ENCODE results near the gene MYBL2.

MYBL2 gene

GRCh38 chr20:43723186-43723585 is 56.3 kb downstream of the MYBL2 start:
- no peak for DNase-seq (ENCODE audit: low spot score)

- DNase-seq (ENCODE audit: low spot score), result no peak
Measured at GRCh38 chr20:43723735-43724134, 56.8 kb downstream of the MYBL2 start.

DNA sequence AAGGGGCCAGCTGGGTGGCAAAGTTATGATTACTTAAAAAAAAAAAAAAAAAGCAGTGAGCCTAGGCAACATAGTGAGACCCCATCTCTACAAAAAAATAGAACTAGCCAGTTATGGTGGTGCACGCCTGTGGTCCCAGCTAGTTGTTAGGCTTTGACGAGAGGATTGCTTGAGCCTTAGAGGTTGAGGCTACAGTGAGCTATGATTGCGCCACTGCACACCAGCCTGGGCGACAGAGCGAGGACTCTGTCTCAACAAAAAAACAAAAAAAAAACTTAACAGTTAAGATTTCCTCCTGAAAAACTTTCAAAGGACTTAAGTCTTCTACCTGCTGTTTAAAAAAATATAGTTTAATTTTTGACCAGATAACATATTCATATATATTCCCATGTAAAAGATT is 57.5 kb downstream of the MYBL2 start:
- no peak for DNase-seq (ENCODE audit: low spot score)

DNA sequence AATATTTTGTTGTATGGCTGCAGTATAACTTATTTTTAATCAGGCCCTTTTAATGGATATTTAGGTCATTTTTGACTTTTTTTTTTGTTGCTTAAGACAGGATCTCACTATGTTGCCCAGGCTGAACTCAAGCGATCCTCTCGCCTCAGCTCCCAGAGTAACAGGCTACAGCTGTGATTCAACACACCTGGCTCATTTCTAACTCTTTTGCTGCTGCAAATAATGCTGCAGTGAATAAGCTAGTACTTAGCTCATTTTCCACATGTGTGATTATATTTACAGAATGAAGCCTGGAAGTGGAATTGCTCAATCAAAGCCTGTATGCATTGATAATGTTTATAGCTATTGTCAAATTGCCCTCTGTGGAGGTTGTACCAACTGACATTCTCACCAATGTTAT is 58.8 kb downstream of the MYBL2 start:
- DNase-seq (ENCODE audit: low spot score), result no peak

DNA sequence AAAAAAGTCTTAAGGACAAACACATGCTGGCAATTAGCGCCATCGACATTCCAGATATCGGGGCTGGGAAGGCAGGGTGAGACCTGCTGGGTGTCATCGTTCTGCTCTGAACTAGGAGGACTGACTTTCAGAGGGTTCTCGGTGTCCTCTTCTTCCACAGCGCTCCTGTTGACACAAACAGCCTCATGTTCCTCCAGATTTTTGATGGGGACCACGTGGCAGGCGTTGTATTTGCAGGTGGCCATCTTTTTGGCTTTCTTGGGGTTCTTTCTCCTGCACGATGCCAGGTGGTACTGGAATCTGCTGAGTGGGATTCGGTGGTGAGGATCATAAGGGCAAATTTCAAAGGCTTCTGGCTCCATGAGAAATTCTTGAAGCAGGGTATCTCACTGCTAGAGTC is 59.4 kb downstream of the MYBL2 start:
- DNase-seq (ENCODE audit: low spot score), result no peak

DNA sequence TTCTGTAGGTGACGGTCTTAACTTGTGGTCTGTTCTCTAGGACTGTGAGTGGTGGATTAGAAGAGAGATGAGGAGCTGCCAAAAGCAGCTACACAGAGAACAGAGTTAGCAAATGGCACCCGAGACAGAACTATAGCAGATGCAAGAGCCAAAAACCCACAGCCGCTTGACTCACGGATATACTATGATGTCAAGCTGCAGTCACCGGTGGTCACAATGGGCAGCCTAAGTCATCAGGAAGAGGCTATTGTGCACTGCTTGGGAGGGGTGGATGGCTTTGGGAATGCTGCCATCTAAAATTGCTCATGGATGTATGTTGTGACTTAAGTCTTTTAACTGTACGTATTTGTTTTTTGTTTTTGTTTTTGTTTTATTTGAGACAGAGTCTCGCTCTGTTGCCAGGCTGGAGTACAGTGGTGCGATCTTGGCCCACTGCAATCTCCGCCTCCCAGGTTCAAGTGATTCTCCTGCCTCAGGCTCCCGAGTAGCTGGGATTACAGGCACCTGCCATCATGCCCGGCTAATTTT is 60.0 kb downstream of the MYBL2 start, which contains the start of gene GTSF1L:
Gene GTSF1L, minus strand, starts transcription at position 192 of the 528 bp plus-strand sequence. CDS start 308 bp downstream, outside the sequence.
- no peak for DNase-seq (ENCODE audit: low spot score)

DNA sequence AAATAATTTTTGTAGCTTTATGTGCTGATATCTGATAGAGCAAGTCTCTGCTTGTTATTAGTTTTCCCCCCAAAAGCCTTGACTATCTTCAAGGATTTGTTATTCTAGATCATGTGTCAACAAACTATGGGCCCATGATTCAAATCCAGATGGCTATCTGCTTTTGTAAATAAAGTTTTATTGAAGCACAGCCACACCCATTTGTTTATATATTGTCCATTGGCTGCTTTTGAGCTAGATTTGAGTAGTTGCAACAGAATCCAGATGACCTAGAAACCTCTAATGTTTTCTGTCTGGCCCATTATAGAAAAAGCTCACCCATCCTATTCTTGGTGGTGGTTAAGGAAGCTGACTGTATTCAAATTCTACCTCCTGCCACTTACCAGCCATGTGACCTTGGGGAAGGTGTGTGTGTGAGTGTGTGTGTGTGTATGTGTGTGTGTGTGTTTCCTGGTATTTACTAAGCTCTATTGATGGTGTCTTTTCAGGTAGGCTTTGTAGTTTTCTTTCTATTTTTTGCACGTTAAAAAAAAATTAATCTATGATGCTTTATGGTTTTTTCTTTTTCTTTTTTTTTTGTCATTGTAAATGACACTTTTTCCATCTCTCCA is 61.2 kb downstream of the MYBL2 start:
- no peak for DNase-seq (ENCODE audit: low spot score)

DNA sequence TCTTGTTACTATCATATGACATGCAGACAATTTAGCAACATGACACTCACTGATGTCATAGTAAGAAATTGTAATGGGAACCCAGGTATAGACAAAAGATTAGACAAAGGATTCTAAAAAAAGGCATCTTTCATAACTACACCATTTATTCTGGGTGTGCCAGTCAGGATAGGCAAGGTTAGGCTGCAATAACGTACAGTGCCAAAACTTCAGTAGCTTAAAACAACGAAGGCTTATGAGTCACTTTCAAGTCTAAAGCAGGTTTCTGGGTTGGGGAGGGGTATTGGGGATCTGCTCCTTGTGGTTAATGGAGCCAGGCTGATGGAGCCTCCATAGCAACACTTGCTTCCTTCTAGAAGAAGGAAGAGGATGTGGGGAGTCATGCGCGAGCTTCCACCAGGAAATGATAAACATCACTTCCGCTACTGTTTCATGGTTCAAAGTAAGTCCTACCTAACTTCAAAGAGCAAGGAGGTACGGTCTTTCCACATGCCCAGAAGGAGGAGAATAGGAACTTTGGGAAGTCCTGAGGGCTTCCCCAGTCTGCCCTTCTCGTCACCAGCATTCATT is 61.9 kb downstream of the MYBL2 start:
- no peak for DNase-seq (ENCODE audit: low spot score)

GRCh38 chr20:43731469-43731868 is 64.6 kb downstream of the MYBL2 start:
- DNase-seq (ENCODE audit: low spot score), result no peak

GRCh38 chr20:43731927-43732326 is 65.0 kb downstream of the MYBL2 start:
- DNase-seq (ENCODE audit: low spot score), result no peak

GRCh38 chr20:43736588-43737158 is 69.8 kb downstream of the MYBL2 start:
- DNase-seq (ENCODE audit: low spot score), result no peak

DNA sequence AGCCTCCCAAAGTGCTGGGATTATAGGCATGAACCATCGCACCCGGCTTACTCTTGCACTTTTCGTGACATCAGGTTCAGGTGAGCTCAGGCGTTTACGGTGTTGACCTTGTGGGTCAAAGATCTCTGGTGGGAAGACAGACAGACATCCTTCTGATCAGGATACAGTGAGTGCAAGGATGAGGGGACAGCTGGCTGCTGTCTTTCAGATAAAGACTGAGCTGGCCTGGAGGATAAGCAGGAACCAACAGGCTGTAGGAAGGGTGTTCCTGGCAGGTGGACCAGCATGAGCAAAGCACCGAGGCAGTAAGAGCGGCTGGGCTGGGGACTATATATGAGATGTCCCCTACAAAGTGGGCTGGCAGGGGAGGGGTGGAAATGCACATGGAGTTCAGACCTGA is 71.0 kb downstream of the MYBL2 start:
- no peak for DNase-seq (ENCODE audit: low spot score)

GRCh38 chr20:43739148-43739749 is 72.3 kb downstream of the MYBL2 start:
- DNase-seq (ENCODE audit: low spot score), result peak; percentile 12

DNA sequence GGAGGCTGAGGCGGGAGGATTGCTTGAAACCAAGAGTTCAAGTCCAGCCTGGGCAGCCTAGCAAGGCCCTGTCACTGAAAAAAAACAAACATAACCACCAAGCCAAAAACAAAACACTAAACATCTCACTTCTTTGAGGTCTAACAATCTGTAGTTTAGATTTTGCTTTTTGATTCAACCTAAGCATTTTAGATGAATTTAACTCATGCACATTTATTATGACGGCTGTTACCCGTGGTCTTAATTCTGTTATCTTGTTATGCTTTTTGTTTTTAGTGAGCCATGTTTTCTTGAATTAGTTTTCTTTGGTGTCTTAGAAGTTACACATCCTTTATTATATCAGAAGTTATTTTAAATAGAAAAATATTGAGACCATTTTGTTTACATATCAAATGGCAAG is 73.7 kb downstream of the MYBL2 start:
- no peak for DNase-seq (ENCODE audit: low spot score)

DNA sequence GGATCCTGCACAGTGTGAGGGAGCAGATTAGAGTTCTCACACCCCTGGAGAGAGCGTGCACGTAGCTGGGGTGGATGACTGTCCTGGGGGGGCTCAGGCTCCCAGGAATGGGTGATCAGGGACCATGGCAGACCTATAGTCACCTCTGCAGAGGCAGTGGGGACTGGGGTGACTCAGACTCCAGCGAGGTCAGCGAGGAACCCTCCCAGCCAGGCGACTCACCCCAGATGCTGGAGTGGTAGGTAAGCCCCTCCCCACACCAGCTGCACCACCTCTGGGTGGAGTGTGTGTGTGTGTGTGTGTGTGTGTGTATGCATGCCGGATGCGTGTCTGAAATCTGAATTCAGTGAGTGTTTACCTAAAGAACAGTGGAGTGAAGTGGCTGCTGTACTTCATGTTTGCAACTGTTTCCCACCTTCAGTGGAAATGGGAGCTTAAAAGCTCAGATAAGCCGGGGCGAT is 77.3 kb downstream of the MYBL2 start:
- DNase-seq (ENCODE audit: low spot score), result no peak

DNA sequence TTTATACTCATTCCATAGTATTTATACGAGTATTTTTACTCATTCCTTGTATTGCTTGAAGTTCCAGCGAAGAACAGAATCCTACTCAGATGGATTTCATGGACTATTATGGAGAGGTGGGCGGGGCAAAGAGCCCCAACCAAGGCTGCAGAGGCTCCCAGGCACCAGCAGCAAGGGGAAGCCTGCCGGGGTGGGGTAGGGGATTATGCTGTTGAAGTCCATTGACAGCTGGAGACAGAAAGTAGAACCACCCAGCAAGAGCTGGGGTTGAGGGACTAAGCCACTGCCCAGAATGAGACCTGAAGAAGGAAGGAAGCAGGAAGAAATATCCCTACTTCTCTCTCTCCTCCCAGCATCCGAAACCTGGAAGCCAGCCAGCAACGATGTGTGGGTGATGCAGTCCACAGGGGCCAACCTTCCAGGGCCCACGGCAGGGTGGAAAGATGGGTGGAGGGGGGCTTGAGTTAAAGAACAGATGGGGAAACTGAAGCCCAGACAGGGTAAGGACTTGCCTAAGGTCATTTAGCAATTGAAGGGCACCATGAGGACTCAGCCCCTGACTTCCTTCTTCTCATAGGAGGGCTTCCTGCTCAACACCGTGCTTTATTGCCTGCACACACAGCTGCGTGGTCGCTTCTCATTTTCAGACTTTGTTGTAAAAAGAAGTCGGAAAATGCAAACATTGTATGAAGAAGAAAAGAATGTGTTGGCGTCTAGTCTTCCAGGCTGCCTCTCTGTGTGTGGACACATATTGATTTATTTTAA is 78.2 kb downstream of the MYBL2 start:
- no peak for DNase-seq (ENCODE audit: low spot score)

DNA sequence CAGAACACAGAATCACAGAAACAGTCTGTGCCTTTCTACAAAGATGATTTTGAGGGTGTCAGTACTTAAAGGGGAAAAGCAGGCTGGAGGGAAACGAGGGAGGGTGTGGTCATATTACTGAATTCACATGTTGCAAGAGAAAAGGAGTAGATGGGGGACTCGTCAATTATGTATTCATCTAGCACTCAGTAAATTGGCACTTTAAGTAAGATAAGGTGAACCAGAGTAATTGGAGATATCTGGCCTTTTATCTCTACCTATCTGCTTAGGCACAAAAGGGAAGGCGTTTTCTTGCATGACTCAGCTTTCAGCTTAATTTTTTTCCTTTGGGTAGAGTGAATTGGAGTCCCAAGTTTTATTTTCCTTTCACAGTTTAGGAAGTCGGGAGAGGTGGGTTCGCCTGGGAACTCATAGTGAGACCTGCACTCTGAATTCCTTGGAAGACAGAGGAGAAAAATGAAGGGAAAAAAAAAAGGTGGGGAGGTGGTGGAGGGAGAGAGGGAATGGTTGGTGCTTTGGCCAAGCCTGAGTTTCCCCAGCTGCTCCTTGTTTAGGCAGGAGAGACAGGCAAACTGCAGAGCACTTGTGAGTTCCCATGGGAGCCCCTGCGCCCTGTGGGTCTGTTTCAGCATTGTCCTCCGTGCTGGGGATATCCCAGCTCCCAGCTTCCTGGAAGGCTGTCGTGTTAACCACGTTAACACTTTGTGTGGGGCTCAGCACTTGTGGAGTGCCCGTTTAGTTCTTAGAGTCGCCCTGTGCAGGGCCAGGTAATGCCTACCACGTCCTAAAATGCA is 79.6 kb downstream of the MYBL2 start:
- DNase-seq (ENCODE audit: low spot score), result no peak

DNA sequence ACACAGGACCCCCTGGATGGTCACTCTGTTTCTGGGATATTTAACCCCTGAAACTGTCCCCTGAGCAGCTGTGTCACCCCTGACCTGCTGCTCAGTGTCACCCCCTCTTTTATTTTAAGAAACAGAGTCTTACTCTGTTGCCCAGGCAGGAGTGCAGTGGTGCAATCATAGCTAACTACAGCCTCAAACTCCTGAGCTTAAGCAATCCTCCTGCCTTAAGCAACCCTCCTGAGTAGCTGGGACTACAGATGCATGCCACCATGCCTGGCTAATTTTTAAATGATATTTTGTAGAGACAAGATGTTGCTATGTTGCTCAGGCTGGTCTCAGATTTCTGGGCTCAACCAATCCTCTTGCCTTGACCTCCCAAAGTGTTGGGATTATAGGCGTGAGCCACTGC is 81.4 kb downstream of the MYBL2 start:
- DNase-seq (ENCODE audit: low spot score), result no peak

- peak; percentile 47 for DNase-seq (ENCODE audit: low spot score)
Measured at GRCh38 chr20:43749734-43750294, 82.9 kb downstream of the MYBL2 start.

GRCh38 chr20:43750774-43751166 is 83.9 kb downstream of the MYBL2 start:
- DNase-seq (ENCODE audit: low spot score), result no peak

Measured in cerebellar cortex (tissue), 1 donor.